NOMO-1 (cell line): ENCODE results near the gene ATAD3A.
"Not testable (repeated sequence)": the region's sequence is repeated elsewhere in the genome, so short reads cannot be mapped to it uniquely, and the experiment has no call there.

ENCODE experiments used
- DNase-seq, 2 experiments: peaks; one replicate each; lab custom pipeline; 2025; ENCODE audit not compliant: unreplicated experiment in 2 of 2; lab: John Stamatoyannopoulos, UW

The ATAD3A gene

DNA sequence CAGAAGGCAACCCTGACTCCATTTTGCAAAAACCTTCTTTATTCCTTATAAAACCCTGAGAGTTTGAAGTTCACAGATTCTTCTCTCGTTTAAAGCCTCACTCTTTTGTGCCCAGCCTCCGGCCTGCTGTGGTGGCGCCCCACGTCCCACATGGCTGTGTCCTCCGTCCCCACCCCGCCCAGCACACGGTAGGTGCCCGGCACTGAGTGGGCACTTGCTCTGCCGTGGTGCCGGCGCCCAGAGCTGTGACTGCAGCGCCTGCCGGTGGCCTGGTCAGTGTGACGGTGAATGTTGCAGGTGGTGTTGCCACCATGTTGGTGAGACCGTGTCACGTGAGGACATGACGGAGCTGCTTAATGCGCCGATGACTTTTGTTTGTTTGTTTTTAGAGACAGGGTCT lies 9.4 kb downstream of the ATAD3A start:
- DNase-seq: no peak

GRCh38 chr1:1522536-1522935 lies 10.6 kb downstream of the ATAD3A start:
- DNase-seq: not testable (repeated sequence)

- DNase-seq: not testable (repeated sequence)
These were observed 11.3 kb downstream of the ATAD3A start for GRCh38 chr1:1523226-1523625.

DNA sequence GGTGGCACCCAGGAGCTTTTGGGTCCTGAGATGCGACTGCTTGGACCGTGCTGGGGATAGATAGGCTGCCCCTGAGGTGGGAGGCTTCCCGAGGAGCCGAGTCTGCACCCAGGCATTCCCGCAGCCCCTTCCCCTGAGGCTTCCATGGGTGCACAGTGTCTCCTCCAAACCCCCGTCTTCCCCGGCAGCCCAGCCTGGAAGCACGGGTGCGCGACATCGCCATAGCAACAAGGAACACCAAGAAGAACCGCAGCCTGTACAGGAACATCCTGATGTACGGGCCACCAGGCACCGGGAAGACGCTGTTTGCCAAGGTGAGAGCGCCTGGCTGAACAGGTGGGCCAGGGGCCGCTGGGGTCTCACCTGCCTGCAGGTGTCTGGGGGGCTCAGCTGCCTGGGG lies 11.7 kb downstream of the ATAD3A start:
- not testable (repeated sequence) for DNase-seq

GRCh38 chr1:1524750-1525383 lies 12.9 kb downstream of the ATAD3A start:
- DNase-seq: not testable (repeated sequence)

DNA sequence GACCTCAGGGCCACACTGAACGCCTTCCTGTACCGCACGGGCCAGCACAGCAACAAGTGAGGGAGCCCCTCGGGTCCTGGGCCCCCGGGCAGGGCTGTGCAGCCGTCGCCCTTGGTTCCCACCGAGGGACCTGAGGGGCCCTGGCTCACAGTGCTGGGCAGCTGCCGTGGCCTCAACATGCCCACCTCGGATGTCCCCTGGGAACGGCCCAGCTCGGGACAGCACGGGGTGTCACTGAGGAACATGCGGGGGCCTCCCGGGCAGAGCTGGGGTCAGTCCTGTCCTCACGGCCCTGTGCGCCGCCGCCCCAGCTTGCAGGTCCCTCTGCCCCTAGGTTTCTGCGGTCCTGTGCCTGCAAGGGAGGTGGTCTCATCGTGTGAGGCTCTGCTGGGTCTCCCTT lies 14.5 kb downstream of the ATAD3A start:
- not testable (repeated sequence) for DNase-seq

DNA sequence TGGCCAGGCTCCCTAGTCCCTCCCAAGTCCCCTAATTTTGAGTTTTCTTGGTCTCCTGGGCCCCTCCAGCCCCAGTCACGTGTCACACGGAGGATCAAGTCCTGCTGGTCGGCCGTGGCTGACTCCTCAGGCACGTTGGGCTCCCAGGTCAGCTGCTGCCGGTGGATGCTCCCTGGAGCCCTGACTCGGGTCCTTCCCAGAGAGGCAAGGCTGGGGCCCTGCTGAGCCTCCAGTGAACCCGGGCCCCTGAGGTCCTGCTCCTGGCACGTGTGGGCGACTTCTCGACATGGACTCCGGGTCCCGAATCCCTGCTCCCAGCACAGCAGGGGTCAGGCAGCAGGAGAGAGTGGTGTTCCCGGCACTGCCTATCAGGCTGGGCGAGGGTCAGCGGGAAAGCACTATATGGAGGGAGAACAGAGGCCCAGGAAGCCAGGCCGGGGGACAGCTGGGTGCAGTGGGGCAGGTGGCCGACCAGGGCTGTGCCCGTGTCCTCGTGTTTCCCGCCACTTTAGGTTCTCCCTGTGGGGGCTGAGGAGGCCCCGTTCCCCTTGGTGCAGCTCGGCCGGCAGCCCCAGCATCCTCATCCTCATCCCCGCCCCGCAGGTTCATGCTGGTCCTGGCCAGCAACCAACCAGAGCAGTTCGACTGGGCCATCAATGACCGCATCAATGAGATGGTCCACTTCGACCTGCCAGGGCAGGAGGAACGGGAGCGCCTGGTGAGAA lies 15.3 kb downstream of the ATAD3A start:
- no peak for DNase-seq

DNA sequence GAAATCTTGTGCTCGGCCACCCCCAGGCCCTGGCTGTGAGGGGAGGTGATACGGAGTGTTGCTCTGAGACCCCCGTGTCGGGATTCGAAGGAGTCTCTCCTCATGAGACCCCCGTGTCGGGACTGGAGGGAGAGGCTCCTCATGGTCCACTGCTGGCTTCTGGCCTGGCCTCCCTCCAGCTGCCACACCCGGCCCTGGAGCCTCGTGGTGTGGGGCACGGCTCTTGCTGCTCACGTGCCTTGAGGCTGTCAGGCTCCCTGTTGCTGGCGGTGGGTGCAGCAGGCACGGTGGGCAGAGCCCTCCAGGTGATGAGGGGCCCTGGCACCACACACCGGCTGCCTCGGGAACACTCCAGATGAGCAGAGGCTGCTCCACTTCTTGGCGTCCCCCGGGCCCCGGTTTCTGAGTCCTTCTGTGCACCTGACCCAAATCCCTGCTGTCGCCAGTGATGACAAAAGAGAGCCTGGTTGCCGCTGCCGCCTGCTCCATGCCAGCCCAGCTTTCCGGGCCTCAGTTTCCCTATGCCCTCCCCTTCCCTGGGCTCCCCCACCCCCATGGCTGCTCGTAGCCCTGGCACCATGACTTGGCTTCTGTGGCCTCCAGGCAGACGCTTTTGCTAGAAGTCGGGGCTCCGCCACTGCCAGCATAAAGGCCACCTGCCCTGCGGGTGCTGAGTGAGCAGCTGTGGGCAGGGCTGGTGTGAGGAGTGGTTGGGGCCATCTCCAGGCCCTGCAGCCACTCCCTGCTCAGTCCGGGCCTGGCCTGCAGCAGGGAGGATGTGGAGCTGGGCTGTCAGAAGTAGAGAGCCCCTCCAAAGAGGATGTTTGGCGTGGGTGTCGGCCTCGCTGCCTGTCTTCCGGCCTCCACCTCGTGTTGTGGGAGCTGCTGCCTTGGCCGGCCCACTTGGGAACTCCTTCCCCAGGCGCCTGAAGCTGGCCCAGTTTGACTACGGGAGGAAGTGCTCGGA lies 16.6 kb downstream of the ATAD3A start:
- DNase-seq: no peak

- DNase-seq: no peak
These were observed 17.4 kb downstream of the ATAD3A start for GRCh38 chr1:1529321-1529720.

DNA sequence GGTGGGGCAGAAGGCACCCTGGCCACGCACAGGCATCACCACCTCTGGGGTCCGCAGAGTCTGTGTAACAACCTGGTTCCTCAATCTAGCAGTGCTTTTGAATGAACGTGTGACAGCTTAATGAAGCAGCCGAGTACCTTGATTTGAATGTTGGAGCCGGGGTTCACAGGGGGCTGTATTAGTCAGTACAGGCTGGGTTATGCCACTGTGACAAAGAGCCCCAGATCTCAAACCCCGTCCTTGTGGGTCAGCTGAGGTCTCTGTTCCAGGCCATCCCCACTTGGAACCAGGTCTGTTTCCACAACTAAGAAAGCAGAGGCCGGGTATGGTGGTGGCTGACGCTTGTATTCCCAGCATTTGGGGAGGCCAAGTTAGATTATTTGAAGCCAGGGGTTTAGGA lies 18.0 kb downstream of the ATAD3A start:
- DNase-seq: no peak

DNA sequence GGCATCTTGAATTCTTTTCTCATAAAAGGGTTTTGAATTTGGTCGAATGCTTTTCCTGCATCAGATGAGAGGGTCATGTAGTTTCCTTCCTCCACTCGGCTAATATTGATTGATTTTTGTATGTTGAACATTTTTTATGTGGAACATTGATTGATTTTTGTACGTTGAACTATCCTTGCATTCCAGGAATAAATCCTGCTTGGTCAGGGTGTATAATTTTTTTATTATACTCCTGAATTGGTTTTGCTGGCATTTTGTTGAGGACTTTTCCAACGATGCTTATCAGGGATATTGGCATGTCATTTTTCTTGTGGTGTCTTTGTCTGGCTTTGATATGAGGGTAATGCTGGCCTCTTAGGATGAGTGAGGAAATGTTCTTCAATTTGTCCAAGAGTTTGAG lies 20.0 kb downstream of the ATAD3A start:
- DNase-seq: no peak

DNA sequence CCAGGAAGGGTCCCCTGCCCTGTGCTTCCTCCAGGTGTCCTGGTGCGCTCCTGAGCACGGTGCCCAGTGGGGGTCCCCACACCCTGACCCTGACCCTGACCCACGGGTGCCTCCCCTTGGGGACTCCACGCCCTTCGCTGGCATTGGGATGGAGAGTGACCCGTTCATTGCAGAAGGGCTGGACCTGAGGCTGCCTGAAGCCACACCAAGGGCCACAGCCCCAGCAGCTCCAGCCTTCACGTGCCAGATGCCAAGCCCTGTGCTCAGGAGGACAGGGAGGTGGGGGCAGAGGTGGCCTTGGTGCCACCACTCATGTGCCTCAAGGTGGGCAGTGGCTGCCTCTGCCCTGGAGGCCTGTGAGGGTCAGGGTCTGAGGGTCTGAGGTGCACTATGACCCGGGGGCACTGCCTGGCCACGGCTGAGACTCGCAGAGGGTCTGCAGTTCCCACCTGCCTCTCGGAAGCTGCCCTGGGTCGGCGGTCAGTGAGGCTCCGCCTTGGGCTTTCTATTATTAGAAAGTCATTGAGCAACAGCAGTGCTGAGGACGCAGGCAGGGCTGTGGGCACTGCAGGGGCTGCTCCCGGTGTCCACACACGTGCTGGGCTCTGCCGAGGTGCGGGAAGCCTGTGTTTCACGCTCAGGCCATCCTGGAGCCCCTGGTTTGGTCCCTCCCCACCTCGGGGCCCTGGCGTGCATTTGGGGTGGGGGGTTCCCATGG lies 21.4 kb downstream of the ATAD3A start:
- DNase-seq: not testable (repeated sequence)

- DNase-seq: not testable (repeated sequence)
These were observed 21.9 kb downstream of the ATAD3A start for GRCh38 chr1:1533894-1534291.

- no peak for DNase-seq
These were observed 22.6 kb downstream of the ATAD3A start for GRCh38 chr1:1534401-1535154.

- DNase-seq: no peak
These were observed 23.4 kb downstream of the ATAD3A start for GRCh38 chr1:1535201-1536018.

DNA sequence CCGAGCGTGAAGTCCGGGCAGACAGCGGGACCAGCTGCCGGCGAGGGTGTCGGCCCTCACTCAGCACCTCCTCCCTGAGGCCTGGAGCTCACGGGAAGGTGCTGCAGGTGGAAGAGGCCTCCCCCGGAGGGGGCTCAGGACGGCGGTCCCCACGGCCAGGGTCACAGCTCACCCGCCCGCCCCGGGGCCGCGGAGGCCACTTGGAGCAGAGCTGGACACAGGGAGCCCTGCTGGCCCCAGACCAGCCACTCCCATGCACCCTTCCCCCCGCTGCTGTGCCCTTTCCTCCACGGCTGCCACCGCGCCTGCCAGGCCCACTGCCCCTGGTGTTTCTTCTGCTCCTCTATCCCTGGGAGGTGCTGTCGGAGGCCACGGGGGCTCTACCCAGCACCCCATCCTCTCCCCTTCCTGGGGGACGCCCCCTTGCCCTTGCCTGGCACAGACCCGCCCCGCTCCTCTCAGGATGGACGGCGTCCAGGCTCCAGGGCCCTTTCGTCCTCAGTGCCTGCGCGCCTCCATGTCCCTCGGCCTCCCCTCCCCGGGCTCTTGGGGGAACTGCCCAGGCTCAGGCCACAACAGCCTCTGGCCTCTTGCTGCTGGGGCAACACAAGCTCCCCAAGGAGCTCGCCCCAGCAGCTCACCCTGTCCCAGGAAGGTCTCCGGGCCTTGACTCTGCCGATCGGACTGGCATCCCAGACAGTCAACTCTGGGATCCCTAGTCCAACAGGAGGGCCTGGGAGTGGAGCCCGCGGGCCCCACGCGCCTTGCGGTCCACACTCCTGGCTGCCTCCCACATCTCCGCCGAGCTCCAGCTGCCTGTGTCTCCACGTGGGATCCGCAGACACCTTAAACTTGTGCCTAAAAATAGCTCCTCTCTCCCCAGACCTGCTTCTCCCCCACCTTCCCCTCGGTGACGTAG lies 24.3 kb downstream of the ATAD3A start:
- no peak for DNase-seq

- no peak for DNase-seq
These were observed 25.1 kb downstream of the ATAD3A start for GRCh38 chr1:1536938-1537546.
